Activated naive CD4-positive, alpha-beta T cell treated with Interleukin-2 at 50 U/mL for 16 hours (primary cell): ENCODE results near the gene BCL6.
A peak's percentile ranks its signal among the peaks of the same experiment; 100 is the strongest.

ENCODE experiments used
- DNase-seq: peaks from one replicate; pipeline ENCODE4 v3.0.0-alpha.2; 2020

BCL6 gene

DNA sequence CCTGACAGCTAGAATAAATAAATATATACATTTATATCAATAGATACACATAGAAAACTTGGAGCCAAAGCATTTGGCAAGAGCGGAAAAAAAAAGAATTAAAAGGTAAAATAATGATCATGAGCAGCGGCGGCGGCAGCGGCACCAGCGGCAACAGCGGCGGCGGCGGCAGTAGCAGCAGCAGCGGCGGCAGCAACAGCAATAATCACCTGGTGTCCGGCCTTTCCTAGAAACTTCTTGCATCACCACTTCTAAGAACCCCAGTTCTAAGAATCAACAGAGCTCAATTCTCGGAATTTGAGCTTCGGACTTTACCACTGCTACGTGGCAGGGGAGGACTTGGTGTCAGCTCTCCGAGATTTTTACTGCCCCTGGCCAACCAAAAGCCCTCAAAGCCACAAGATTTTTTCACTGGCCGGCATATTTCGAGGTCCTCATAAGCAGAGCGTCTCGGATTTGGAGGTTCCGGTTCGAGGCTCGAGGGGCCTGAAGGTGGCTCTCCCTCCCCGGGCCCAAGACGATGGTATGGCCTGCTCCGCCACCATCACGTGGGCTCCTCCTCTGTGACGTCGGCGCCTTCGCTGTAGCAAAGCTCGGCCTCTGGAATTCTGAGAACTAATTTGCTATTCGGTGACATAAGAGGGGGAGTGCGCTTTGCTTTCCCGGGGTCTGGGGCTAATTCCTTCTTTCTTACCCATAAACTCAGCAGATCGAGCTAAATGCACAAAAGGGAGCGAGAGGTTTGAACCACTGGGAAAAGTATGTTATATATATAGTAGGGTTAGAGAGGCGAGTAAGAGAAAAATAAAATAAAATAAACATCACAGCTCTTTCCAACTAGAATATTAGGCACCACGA lies at the start of gene BCL6:
Gene BCL6, minus strand, starts transcription at position 268 of the 858 bp plus-strand sequence. CDS start 11,775 bp downstream, outside the sequence.
- peak; percentile 87 for DNase-seq

- no peak for DNase-seq
These were observed 49.5 kb upstream of the BCL6 start for GRCh38 chr3:187794731-187795130.

GRCh38 chr3:187793618-187794017 lies 48.4 kb upstream of the BCL6 start:
- DNase-seq, result no peak

GRCh38 chr3:187792521-187792920 lies 47.3 kb upstream of the BCL6 start:
- DNase-seq, result no peak

GRCh38 chr3:187789872-187790271 lies 44.6 kb upstream of the BCL6 start:
- DNase-seq, result no peak

DNA sequence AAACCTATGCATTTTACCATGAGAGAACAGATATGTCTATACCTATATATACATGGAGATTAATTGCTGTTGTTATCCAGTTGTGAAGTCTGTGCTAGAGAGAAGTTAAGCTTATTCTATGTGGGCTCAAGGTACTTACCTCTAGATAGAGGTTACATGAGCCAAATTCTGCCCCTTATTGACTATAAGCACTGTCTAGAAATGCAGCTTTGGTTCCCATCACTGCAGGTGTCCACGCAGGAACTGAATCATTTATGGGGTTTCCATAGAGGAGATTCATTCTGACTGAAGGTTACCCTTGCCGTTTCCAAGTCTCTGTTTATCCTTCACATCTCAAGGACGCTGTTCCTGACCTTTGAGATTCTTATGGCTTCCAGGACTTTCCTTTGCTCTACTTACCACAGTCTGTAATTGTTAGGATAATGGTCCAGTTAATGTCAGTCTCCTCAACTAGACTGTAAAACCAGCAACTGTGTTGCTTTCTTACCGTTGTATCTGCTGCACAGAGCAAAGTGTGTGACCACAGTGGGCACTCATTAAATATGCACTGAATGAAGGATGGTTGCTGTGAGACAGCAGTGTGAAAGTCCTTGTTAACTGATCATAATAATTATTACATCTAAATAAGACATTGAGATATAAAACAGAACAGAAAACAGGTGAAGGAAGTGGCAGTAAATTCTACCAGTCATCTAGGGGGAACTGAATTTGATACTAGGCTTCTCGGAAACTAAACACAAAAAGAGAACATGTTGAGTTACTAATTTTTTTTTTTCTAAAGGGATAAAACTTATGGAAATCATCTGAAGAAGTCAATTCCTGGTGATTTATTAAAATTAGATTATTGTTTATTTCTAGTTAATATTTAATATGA lies 44.0 kb upstream of the BCL6 start:
- no peak for DNase-seq

DNA sequence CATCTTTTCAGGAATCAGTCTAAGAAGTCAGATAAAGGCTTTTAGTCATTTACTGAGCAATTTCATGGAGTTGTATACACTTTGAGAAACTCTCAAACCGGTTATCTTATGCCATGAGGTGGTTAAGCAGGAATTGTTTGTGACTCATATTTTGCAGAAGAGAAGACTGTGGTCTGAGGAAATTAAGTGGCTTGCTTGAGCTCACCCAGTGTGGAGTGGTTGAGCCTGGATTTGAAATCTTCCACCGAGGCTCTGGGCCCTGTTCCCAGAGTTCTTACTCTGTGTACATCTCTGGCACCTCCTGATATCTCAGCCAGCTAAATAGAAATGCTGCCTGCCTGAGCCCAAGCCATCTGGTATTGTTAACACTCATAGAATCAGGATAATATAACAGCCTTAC lies 37.8 kb upstream of the BCL6 start:
- no peak for DNase-seq

GRCh38 chr3:187782006-187782405 lies 36.7 kb upstream of the BCL6 start:
- DNase-seq, result no peak

DNA sequence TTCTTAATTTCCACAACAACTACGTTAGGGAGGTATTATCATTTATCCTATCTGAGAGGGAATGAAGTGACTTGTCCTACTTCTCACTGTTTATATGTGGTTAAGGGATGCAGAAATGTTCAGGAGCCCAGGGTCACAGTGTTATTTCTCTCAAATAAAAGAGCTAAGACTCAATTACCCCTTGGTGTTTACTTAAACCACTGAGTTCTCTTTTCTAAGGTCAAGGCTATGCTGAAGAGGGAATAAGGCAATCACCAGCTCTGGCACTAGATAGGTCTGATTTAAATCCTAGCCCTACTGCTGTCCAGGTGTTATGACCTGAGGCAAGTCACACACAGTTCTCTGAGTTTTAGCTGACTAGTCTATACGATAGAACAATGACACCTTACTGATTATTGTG lies 35.7 kb upstream of the BCL6 start:
- DNase-seq, result no peak

- DNase-seq, result no peak
These were observed 33.5 kb upstream of the BCL6 start for GRCh38 chr3:187778726-187779125.

DNA sequence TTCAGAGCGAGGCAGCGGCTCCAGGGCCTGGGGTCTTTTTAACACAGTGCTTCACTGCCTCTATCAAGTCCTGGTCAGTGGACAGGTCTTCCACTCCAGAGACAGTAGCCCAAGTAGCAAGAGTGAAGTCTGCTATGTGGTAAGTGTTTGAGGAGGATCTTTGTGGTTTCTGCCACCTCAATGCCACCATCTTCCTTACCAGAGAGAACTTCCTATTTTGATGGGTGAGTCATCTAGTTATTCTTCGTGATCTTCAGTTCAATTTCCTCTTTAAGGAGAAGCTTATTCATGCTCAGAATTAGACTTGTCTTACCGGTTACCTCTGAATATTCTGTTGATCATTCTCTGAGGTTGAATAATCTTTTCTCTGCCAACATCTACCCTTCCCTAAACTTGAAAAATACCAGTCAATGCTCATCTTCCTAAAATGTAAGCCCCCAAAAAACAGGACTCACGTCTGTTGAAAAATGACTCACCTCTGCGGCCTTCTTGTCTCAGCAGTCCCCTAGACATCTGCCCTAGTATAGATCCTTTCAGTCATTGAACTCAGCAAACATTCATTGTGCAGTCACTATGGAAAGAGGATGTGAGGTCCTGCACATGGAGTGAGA lies 32.2 kb upstream of the BCL6 start:
- peak; percentile 35 for DNase-seq

DNA sequence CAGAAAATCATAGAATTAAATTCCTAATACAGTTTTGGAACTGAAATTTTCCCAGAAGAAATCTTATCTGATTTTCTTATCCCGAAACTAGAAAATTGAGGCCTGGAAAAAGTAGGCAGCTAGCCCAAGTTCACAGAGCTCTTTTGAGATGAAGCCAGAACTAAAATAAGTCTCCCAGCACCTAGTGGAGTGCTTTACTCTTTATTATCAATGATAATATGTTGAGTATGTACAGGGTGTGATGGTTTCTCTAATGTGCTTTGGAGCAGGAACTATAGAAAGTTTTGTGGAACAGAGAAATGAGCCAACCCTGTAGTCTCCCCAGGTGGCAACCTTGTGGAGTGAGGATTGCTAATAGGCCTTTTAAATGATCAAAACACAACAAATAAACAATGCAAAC lies 30.3 kb upstream of the BCL6 start:
- DNase-seq, result no peak

DNA sequence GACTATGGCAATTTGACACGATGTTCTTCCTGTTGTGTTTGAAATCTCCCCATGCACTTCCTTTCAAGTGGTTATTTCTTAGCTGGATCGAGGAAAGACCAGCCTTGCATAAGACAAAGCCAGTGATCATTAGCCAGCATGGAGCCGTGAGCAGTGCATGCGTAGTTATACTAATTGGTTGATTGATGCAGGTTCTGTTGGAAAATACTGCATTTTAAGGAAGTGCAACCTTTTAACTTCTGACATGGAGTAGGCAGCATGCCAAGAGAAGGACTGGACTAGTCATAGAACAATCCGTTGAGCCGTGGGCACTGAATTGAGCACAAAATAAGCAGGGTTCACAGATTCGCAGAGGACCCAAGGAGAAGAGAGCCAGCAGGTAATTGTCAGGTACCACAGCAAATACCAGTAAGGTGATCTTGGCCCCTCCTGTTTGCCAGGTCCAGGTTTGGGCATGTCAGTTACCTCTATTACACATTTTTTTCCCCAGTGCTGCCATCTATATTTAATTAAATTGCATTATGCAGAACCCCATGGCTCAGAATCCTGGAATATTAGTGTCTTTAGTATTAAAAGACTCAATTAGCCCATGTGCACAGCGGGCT lies 29.0 kb upstream of the BCL6 start:
- no peak for DNase-seq

GRCh38 chr3:187773233-187774184 lies 28.2 kb upstream of the BCL6 start:
- no peak for DNase-seq

- peak; percentile 29 for DNase-seq
These were observed 25.0 kb upstream of the BCL6 start for GRCh38 chr3:187770224-187770623.

DNA sequence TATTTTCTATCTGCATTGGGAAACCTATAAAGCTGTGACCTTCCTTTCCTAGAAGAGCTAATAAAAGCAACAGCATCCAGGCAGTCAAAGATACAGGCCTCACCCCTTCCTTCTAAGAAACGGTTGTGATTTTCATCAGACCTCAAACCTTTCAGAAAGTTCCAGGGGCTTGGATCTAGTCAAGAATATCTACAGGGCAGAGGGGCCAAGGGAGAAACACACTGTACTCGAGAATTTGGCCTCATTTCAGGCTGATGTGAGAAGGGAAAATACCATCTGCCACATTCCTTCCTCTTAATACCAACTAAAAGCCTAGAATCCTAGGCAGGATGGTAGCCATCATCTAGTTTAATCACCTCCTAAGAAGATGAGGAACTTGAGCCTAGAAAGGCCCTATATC lies 24.5 kb upstream of the BCL6 start:
- DNase-seq, result no peak

GRCh38 chr3:187767266-187768012 lies 22.2 kb upstream of the BCL6 start:
- DNase-seq, result no peak

- no peak for DNase-seq
These were observed 20.1 kb upstream of the BCL6 start for GRCh38 chr3:187765342-187765741.

- no peak for DNase-seq
These were observed 18.8 kb upstream of the BCL6 start for GRCh38 chr3:187763850-187764648.

DNA sequence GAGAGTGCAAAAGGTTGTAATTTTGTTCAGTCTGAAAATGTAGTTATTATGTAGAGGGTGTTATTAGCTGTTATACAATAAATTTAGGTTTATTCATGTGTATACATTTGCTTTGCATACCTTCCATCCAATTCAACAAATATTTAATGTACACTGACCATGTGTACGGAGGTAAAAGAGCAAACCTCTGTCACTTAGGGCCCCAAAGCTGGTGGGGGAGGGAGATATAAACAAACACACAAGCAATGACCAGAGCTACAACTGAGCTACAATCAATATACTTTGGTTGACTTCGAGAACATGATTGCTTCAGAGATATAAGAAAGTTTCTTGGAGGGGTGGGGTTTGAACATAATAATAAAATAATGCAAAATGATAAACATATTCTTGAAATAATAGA lies 17.5 kb upstream of the BCL6 start:
- no peak for DNase-seq
